NK-92 treated with Interleukin-12 subunit alpha and Interleukin-12 subunit beta, amount 100 ng/mL, for 24 hours (cell line): ENCODE data around the gene DOK1.

Experiments
- DNase-seq: peaks from one replicate; lab custom pipeline; 2025; lab: John Stamatoyannopoulos, UW

DOK1 gene

GRCh38 chr2:74525717-74526648 lies 28.5 kb upstream of the DOK1 start, which contains the start of gene DQX1:
Gene DQX1 (minus strand): TSS chr2:74526231. CDS start chr2:74525729, 502 bp downstream.
- no peak for DNase-seq

- DNase-seq = no peak
Observed at GRCh38 chr2:74526649-74527230, 27.8 kb upstream of the DOK1 start.

GRCh38 chr2:74527741-74528140 lies 26.8 kb upstream of the DOK1 start:
- no peak for DNase-seq

GRCh38 chr2:74528600-74529356 lies 25.7 kb upstream of the DOK1 start:
- no peak for DNase-seq

- peak; percentile 97 for DNase-seq
Observed at GRCh38 chr2:74529357-74530238, 24.9 kb upstream of the DOK1 start, which contains the start of the genes AUP1 and HTRA2. Gene AUP1 (minus strand): TSS chr2:74529706. CDS start chr2:74529629, 77 bp downstream. Gene HTRA2 (plus strand): TSS chr2:74529933. CDS start chr2:74530007, 74 bp downstream.

GRCh38 chr2:74530239-74531187 lies 24.0 kb upstream of the DOK1 start:
- DNase-seq = peak; percentile 64

GRCh38 chr2:74531666-74532065 lies 22.9 kb upstream of the DOK1 start:
- no peak for DNase-seq

GRCh38 chr2:74532222-74532621 lies 22.3 kb upstream of the DOK1 start:
- DNase-seq = no peak

GRCh38 chr2:74533464-74533863 lies 21.1 kb upstream of the DOK1 start:
- DNase-seq = no peak

GRCh38 chr2:74534411-74534810 lies 20.1 kb upstream of the DOK1 start:
- DNase-seq = no peak

- no peak for DNase-seq
Observed at GRCh38 chr2:74535440-74535965, 19.0 kb upstream of the DOK1 start.

- no peak for DNase-seq
Observed at GRCh38 chr2:74536166-74536950, 18.2 kb upstream of the DOK1 start.

GRCh38 chr2:74537140-74537539 lies 17.4 kb upstream of the DOK1 start:
- DNase-seq = no peak

- DNase-seq = no peak
Observed at GRCh38 chr2:74538881-74539339, 15.6 kb upstream of the DOK1 start.

GRCh38 chr2:74540291-74540690 lies 14.2 kb upstream of the DOK1 start:
- no peak for DNase-seq

GRCh38 chr2:74542978-74543377 lies 11.5 kb upstream of the DOK1 start:
- DNase-seq = no peak

GRCh38 chr2:74544634-74545033 lies 9.9 kb upstream of the DOK1 start:
- no peak for DNase-seq

GRCh38 chr2:74546004-74546403 lies 8.5 kb upstream of the DOK1 start:
- DNase-seq = no peak

GRCh38 chr2:74548285-74548899 lies 6.1 kb upstream of the DOK1 start:
- no peak for DNase-seq
